Liver (tissue), 3 donors: ENCODE results near the gene UCN2.

Experiments
- EGR1 ChIP-seq, 2 donors: IDR thresholded peaks; 2 replicates each; pipeline ENCODE4 v1.6.1; 2016 to 2018; ENCODE audit warnings: antibody characterized with exemption in 2 of 2, low read depth in 2 of 2
- GABPA ChIP-seq, 2 donors: IDR thresholded peaks in 1 of 2; conservative IDR thresholded peaks in 1 of 2; 2 replicates each; pipeline ENCODE4 v1.6.1; 2016; ENCODE audit warnings: antibody characterized with exemption in 2 of 2, mild to moderate bottlenecking in 1 of 2, moderate library complexity in 1 of 2
- JUND ChIP-seq, 2 donors: IDR thresholded peaks; 2 replicates each; pipeline ENCODE4 v1.6.1; 2016; ENCODE audit warnings: antibody characterized with exemption in 2 of 2
- MAX ChIP-seq: IDR thresholded peaks from 2 replicates; pipeline ENCODE4 v1.6.1; 2016; ENCODE audit warnings: antibody characterized with exemption
- RAD21 ChIP-seq, 2 donors: IDR thresholded peaks; 2 replicates each; pipeline ENCODE4 v1.6.1; 2016; ENCODE audit warnings: antibody characterized with exemption in 2 of 2, mild to moderate bottlenecking in 2 of 2
- REST ChIP-seq: IDR thresholded peaks from 2 replicates; pipeline ENCODE4 v1.6.1; 2016; ENCODE audit warnings: antibody characterized with exemption, mild to moderate bottlenecking
- RXRA ChIP-seq, 2 donors: IDR thresholded peaks; 2 replicates each; pipeline ENCODE4 v1.6.1; 2017 to 2018; ENCODE audit warnings: antibody characterized with exemption in 2 of 2, mild to moderate bottlenecking in 1 of 2
- SP1 ChIP-seq: IDR thresholded peaks from 2 replicates; pipeline ENCODE4 v1.6.1; 2018; ENCODE audit warnings: antibody characterized with exemption, mild to moderate bottlenecking
- TAF1 ChIP-seq: conservative IDR thresholded peaks from 2 replicates; pipeline ENCODE4 v1.6.1; 2016; ENCODE audit warnings: antibody characterized with exemption, mild to moderate bottlenecking
- YY1 ChIP-seq: IDR thresholded peaks from 2 replicates; pipeline ENCODE4 v1.6.1; 2016; ENCODE audit warnings: antibody characterized with exemption, mild to moderate bottlenecking
- TF ChIP-seq, protein P1 (sequence below): fragments of 150-350 bp; IDR thresholded peaks from 2 replicates; pipeline ENCODE4 v1.5.1; 2017; ENCODE audit warnings: improper control_type of control experiment, low read depth, low read length; ENCODE audit not compliant: missing input control
- TF ChIP-seq, protein P2 (sequence below): IDR thresholded peaks from 2 replicates; pipeline ENCODE4 v1.6.1; 2016; ENCODE audit warnings: antibody characterized with exemption
- TF ChIP-seq, protein P3 (sequence below): IDR thresholded peaks from 2 replicates; pipeline ENCODE4 v1.6.1; 2016; ENCODE audit warnings: antibody characterized with exemption
- donor health status: healthy.
- donor health status: healthy.

DNA sequence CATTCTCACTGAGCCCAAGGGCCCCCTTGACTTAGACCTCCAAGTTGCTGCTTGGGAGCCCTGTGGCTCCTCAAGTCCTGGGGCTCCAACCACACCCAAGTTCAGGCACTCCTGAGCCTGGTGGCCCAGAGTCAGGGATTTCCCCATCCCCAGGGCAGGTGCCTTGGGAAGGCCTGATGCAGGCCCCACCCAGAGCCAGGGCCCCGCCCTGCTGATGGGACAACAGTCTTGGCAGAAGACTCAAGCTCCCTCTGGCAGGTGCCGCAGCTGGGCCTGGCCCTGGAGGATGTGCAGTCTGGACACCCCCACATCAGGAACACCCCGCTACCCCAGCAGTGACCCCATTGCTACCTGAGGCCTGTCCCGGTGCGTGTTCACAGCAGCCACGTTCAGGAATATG lies 41.9 kb downstream of the UCN2 start:
- TF ChIP-seq, protein P1, sequence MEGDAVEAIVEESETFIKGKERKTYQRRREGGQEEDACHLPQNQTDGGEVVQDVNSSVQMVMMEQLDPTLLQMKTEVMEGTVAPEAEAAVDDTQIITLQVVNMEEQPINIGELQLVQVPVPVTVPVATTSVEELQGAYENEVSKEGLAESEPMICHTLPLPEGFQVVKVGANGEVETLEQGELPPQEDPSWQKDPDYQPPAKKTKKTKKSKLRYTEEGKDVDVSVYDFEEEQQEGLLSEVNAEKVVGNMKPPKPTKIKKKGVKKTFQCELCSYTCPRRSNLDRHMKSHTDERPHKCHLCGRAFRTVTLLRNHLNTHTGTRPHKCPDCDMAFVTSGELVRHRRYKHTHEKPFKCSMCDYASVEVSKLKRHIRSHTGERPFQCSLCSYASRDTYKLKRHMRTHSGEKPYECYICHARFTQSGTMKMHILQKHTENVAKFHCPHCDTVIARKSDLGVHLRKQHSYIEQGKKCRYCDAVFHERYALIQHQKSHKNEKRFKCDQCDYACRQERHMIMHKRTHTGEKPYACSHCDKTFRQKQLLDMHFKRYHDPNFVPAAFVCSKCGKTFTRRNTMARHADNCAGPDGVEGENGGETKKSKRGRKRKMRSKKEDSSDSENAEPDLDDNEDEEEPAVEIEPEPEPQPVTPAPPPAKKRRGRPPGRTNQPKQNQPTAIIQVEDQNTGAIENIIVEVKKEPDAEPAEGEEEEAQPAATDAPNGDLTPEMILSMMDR: no peak
- TF ChIP-seq TAF1 (no peak), YY1 (no peak), SP1 (no peak), REST (no peak), RXRA (IDR thresholded peaks at IDR 0.05) (no peak), MAX (no peak), JUND (IDR thresholded peaks at IDR 0.05) (no peak), GABPA (IDR thresholded peaks at IDR 0.05 in 1 of 2, conservative IDR thresholded peaks at IDR 0.05 in 1 of 2) (no peak), RAD21 (IDR thresholded peaks at IDR 0.05) (no peak), EGR1 (IDR thresholded peaks at IDR 0.05; ENCODE audit: low read depth in 2 of 2) (no peak)
- TF ChIP-seq, protein P2, sequence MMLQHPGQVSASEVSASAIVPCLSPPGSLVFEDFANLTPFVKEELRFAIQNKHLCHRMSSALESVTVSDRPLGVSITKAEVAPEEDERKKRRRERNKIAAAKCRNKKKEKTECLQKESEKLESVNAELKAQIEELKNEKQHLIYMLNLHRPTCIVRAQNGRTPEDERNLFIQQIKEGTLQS: no peak
- TF ChIP-seq, protein P3, sequence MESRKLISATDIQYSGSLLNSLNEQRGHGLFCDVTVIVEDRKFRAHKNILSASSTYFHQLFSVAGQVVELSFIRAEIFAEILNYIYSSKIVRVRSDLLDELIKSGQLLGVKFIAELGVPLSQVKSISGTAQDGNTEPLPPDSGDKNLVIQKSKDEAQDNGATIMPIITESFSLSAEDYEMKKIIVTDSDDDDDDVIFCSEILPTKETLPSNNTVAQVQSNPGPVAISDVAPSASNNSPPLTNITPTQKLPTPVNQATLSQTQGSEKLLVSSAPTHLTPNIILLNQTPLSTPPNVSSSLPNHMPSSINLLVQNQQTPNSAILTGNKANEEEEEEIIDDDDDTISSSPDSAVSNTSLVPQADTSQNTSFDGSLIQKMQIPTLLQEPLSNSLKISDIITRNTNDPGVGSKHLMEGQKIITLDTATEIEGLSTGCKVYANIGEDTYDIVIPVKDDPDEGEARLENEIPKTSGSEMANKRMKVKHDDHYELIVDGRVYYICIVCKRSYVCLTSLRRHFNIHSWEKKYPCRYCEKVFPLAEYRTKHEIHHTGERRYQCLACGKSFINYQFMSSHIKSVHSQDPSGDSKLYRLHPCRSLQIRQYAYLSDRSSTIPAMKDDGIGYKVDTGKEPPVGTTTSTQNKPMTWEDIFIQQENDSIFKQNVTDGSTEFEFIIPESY: no peak
